AG09309 (cell line): ENCODE results near the gene TEN1.

Experiments used
- DNase-seq: peaks from one replicate; pipeline ENCODE4 v3.0.0-alpha.2; 2010; ENCODE audit warnings: low read depth
- H3K4me3 ChIP-seq: 2 replicates; pipeline ENCODE4 v1.5.1; 2011; ENCODE audit warnings: mild to moderate bottlenecking, low read depth, low read length, moderate library complexity; ENCODE audit not compliant: control insufficient read depth
- TF ChIP-seq, protein P1 (sequence below): IDR thresholded peaks from 2 replicates; pipeline ENCODE4 v1.5.1; 2011; ENCODE audit warnings: mild to moderate bottlenecking, low read depth, low read length, inconsistent platforms; ENCODE audit not compliant: insufficient read depth, control insufficient read depth; ENCODE audit errors: missing control alignments

The TEN1 gene, protein sequence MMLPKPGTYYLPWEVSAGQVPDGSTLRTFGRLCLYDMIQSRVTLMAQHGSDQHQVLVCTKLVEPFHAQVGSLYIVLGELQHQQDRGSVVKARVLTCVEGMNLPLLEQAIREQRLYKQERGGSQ

DNA sequence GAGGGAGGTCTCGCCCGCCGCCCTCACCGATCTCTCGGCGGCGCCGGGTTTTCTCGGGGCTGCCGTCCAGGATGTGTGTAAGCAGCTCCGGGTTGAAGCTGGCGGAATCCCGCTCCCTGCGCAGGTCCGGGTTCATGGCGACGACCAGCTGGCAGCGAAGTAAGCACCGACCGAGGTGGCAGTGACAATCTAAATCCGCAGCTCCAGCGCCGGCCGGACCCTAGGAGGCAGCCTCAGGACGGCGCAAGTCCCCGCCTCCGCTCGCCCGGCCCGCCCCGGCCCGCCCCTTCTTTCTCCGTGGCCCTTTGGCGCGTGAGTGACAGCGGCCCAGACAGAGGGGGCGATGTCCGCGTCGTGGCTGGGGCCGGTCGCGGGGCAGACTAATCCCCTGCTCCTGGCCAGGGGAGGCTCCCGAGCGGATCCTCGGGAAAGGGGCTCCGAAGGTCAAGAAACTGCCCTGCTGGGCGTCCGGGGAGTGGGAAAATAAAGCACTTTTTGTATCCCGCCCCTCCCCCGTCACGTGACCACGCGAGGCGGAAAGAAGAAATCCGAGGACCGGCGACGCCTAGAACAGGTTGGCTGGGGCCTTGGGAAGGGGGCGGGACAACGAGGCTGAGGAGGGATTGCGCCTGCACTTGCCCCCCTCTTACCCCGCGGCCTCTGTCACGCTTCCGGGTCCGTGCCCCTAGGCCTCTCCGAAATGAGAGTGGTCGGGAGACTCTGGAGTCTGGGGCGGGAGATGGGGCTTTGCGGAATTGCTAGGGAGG, at the start of gene TEN1, which contains the start of gene ACOX1:
Gene TEN1, plus strand, starts transcription at position 303 of the 767 bp plus-strand sequence. CDS start 6,953 bp downstream, outside the sequence.
Gene ACOX1, minus strand, starts transcription at position 229 of the 767 bp plus-strand sequence. Its CDS starts 93 bp downstream, at position 136.
- DNase-seq = peak; percentile 87
- TF ChIP-seq, protein P1, sequence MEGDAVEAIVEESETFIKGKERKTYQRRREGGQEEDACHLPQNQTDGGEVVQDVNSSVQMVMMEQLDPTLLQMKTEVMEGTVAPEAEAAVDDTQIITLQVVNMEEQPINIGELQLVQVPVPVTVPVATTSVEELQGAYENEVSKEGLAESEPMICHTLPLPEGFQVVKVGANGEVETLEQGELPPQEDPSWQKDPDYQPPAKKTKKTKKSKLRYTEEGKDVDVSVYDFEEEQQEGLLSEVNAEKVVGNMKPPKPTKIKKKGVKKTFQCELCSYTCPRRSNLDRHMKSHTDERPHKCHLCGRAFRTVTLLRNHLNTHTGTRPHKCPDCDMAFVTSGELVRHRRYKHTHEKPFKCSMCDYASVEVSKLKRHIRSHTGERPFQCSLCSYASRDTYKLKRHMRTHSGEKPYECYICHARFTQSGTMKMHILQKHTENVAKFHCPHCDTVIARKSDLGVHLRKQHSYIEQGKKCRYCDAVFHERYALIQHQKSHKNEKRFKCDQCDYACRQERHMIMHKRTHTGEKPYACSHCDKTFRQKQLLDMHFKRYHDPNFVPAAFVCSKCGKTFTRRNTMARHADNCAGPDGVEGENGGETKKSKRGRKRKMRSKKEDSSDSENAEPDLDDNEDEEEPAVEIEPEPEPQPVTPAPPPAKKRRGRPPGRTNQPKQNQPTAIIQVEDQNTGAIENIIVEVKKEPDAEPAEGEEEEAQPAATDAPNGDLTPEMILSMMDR = no peak
- peak within 1 kb of the TSS; percentile 84 for H3K4me3 ChIP-seq

DNA sequence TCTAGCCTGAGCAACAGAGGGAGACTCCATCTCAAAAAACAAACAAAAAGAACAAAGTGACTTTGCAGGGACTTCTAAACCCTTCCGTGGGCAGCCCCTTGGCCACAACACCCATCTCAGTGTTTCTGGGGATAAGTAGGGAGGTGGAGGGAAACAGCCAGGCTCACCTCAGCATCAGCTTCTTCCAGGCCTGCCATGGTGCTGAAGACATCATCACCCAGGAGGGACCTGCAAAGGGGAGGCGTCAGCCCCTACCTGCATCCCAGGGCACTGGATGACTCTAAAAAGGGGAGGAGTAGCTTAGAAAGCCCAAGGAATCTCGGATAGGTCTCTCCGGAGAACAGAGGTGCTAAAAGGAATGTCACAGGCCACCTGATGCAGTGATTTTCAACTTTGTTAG, 48.0 kb upstream of the TEN1 start:
- H3K4me3 ChIP-seq = no peak overlapping the region
- DNase-seq = no peak
- TF ChIP-seq, protein P1 = no peak

DNA sequence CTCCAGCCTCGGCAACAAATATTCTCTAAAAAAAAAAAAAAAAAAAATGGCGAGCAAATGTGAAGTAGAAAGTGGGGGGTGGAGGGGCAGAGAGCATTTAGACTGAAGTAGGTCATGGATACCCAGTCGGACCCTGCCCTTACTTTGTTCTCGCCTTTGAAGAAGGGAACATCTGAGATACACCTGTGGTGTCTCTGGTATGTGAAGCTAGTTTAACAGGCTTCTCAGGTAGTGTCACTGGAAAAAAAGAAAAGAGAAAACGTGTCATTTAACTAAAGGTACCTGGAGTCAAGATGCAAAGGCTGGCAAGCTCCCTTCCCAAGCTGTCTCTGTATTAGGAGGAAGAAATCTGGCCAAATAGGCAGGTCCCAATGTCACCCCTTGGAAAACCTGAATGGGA, 46.2 kb upstream of the TEN1 start:
- DNase-seq = no peak
- TF ChIP-seq, protein P1 = no peak

DNA sequence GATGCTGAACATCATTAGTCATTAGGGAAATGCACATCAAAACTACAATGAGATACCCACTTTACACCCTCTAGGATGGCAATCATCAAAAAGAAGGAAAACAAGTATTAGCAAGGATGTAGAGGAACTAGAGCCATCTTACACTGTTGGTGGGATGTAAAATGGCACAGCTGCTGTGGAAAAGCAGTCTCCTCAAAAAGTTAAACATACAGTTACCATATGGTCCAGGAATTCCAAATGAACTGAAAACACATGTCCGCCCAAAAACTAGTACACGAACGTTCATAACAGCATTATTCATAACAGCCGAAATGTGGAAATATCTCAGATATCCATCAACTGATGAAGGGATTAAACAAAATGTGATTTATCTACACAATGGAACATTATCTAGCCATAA, 45.2 kb upstream of the TEN1 start:
- no peak for DNase-seq
- H3K4me3 ChIP-seq = no peak overlapping the region
- TF ChIP-seq, protein P1 = no peak

More for the DNA sequence above, 46.2 kb upstream of the TEN1 start:
- H3K4me3 ChIP-seq = no peak overlapping the region

DNA sequence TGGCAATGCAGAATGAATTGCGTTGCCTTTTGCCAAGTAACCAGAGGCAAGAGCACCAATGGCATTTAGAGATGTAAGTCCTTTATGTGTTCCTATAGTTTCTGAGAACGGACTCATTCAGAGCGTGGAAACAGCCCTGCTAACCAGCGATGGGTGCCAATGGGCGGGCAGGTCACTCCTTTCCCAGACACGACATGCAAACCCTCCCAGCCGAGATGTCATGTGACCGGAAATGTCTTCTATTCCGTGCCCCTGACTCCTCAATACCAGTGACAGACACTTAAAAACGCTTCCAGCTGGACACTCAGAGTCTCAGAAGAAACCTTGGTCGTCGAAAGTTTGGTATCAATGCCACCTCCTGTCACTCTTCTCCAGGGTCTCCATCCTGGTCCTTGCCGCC, 41.4 kb upstream of the TEN1 start:
- no peak overlapping the region for H3K4me3 ChIP-seq
- TF ChIP-seq, protein P1 = no peak
- no peak for DNase-seq

DNA sequence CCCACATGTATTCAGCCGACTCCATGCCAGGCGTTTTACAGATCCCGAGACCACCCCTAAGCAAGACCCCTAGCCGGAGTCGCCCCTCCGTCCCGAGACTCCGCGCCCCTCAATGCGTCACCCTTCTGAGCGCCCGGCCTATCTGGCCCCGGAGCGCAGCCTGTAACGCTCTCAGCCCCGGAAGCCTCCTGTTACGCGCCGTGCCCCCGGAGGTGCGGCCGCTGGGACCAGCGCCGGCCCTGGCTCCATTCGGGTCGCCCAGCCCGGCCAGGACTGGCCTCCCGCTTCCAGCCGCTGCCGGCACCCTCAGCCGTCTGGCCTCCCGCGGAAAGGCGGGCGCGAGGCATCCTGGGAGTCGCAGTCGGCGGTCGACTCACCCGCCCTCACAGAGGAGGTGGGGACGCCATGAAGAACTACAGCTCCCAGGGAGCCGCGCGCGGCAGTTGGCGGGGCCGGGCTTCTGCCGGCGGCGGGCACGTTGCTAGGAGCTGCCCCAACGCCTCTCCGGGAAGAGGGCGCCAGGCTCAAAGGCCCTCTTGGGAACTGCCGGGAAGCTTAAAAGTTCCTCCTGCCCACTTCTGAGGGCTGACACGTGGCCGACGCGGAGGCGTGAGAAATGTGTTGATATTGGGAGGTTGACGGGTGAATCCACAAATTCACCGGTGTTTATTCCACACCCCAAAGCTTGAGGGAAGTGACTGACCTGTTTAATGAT, 38.2 kb upstream of the TEN1 start, which contains the start of gene FBF1:
Gene FBF1, minus strand, starts transcription at position 316 of the 715 bp plus-strand sequence. CDS start 2,893 bp downstream, outside the sequence.
- TF ChIP-seq, protein P1 = no peak
- DNase-seq = peak; percentile 67

More for the DNA sequence above, 38.2 kb upstream of the TEN1 start, which contains the start of gene FBF1:
- peak within 1 kb of the TSS; percentile 79 for H3K4me3 ChIP-seq
